ENCODE results near the gene FTO. TPM values are rescaled to one million over a fixed set of nuclear protein-coding genes. Genes with fewer than 3 reads are reported as not detected.

Gene FTO
- total RNA-seq, 2 donors from 2014 or later = 72.7 to 73.6 TPM

DNA sequence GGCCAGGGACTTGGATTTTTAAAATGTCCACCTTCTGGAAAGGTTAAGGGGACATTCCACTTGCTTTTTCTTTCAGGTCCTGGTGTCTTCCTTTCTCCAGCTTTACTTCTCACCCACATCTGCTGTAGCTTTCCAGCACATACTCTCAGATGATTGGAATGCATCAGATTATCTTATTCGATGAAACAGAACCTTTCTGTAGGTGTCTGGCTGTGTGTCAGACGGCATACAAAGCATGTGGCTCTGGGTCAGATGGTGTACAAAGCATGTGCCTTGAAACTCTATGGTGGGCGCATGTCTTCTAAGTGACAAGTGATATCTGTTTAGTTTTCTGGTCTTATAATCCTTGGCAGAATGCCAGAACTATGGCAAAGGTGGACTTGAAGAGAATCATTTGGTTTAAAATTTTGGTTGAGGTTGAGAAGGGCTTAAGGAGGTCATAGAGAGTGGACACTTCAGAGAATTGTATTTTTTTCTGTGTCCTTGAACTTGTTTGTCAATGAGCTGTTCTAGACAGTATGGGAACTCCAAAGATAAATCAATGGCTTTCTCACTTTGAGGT, 125.3 kb downstream of the FTO start:
- Histone ChIP-seq H3K36me3 (no peaks in the 10 kb centered on the region), H3K9me3 (no peaks in the 10 kb centered on the region), H3K4me1 (replicated peaks) (no peaks in the 10 kb centered on the region), H3K27ac (no peak overlapping the region), H3K4me3 (no peak overlapping the region), H3K27me3 (replicated peaks; ENCODE audit: insufficient read depth) (no peaks in the 10 kb centered on the region)
- 65% methylated on average over 3 of the region's 3 CpGs for WGBS
- TF ChIP-seq, protein P1, sequence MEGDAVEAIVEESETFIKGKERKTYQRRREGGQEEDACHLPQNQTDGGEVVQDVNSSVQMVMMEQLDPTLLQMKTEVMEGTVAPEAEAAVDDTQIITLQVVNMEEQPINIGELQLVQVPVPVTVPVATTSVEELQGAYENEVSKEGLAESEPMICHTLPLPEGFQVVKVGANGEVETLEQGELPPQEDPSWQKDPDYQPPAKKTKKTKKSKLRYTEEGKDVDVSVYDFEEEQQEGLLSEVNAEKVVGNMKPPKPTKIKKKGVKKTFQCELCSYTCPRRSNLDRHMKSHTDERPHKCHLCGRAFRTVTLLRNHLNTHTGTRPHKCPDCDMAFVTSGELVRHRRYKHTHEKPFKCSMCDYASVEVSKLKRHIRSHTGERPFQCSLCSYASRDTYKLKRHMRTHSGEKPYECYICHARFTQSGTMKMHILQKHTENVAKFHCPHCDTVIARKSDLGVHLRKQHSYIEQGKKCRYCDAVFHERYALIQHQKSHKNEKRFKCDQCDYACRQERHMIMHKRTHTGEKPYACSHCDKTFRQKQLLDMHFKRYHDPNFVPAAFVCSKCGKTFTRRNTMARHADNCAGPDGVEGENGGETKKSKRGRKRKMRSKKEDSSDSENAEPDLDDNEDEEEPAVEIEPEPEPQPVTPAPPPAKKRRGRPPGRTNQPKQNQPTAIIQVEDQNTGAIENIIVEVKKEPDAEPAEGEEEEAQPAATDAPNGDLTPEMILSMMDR (IDR thresholded peaks at IDR 0.05) = no peak
- TF ChIP-seq POLR2A (IDR thresholded peaks at IDR 0.05) = no peak
- TF ChIP-seq POLR2AphosphoS5 (IDR thresholded peaks at IDR 0.05) = no peak
- intact Hi-C loops (cut with DNase I) = no loop called here
- no peak for DNase-seq (ENCODE audit: low spot score)

DNA sequence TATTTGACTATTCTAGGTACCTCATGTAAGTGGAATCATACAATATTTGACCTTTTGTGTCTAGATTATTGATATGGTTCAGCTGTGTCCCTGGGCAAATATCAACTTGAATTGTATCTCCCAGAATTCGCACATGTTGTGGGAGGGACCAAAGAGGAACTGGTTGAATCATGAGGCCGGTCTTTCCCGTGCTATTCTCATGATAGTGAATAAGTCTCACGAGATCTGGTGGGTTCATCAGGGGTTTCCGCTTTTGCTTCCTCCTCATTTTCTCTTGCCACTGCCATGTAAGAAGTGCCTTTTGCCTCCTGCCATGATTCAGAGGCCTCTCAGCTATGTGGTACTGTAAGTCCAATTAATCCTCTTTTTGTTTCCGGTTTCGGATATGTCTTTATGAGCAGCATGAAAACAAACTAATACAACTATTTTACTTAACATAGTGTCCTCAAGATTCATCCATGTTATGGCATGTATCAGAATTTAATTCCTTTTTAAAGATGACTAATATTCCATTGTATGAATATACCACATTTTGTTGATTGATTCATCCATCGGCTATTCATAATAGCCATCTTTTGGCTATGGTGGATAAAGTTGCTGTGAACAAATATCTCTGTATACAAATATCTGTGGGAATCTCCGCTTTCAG, 129.1 kb downstream of the FTO start:
- DNase-seq (ENCODE audit: low spot score) = no peak
- Histone ChIP-seq H3K4me3 (no peak overlapping the region), H3K27ac (no peak overlapping the region), H3K9me3 (no peaks in the 10 kb centered on the region), H3K27me3 (replicated peaks; ENCODE audit: insufficient read depth) (no peaks in the 10 kb centered on the region), H3K36me3 (no peaks in the 10 kb centered on the region), H3K4me1 (replicated peaks) (no peaks in the 10 kb centered on the region)
- intact Hi-C loops (cut with DNase I) = no loop called here
- WGBS = 98% methylated on average over 9 of the region's 9 CpGs
- TF ChIP-seq, protein P1 (IDR thresholded peaks at IDR 0.05) = no peak
- TF ChIP-seq POLR2A (IDR thresholded peaks at IDR 0.05) (no peak), POLR2AphosphoS5 (IDR thresholded peaks at IDR 0.05) (no peak)

DNA sequence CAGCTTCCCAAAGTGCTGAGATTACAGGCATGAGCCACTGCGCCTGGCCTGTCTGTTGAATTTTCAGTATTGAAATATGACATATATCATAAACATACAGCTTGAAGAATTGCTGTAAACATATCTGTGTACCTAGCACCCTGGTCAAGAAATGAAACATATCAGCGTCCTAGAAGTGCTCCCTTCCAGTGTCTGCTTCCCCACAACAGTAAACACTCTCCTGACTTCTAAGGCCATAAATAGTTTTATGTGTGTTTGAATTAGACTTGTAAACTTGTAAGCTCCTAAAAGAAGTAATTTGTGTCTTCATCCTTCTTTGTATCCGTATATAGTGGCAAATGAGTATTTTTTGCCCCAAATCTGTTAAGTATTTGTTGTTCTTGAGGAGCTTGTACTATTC, 132.2 kb downstream of the FTO start:
- intact Hi-C loops (cut with DNase I) = no loop called here
- WGBS = 62% methylated on average over 3 of the region's 3 CpGs
- TF ChIP-seq, protein P1 (IDR thresholded peaks at IDR 0.05) = no peak
- peak; percentile 35 for TF ChIP-seq POLR2AphosphoS5 (IDR thresholded peaks at IDR 0.05)
- no peak for TF ChIP-seq POLR2A (IDR thresholded peaks at IDR 0.05)

DNA sequence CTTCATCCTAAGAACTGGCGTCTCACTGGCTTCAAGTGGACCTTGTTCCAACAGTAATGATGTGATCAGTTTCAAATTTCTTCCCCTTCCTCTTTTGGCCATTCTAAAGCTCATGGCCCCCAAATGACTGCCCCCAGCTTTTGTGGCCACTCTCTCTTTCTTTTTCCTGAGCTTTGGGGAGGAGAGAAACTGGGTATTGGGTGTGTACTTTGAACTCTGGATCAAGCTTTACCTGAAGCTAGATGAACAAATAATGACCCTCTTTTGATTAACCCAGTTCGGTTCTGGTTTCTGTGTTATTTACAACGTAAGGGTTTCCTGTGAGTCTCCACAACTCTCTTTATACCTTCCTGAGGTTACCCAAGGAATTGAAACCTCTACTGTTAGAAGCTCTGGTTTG, 132.7 kb downstream of the FTO start:
- Histone ChIP-seq H3K4me1 (replicated peaks) (no peaks in the 10 kb centered on the region), H3K9me3 (no peaks in the 10 kb centered on the region), H3K27me3 (replicated peaks; ENCODE audit: insufficient read depth) (no peaks in the 10 kb centered on the region), H3K36me3 (no peaks in the 10 kb centered on the region), H3K4me3 (no peak overlapping the region), H3K27ac (no peak overlapping the region)
- no peak for DNase-seq (ENCODE audit: low spot score)
- 87% methylated on average over 3 of the region's 3 CpGs for WGBS
- intact Hi-C loops (cut with DNase I) = no loop called here
- no peak for TF ChIP-seq POLR2A (IDR thresholded peaks at IDR 0.05)
- TF ChIP-seq POLR2AphosphoS5 (IDR thresholded peaks at IDR 0.05) = no peak
- TF ChIP-seq, protein P1 (IDR thresholded peaks at IDR 0.05) = no peak

More for the DNA sequence above, 132.2 kb downstream of the FTO start:
- DNase-seq (ENCODE audit: low spot score) = no peak
- Histone ChIP-seq H3K36me3 (no peaks in the 10 kb centered on the region), H3K27ac (no peak overlapping the region), H3K27me3 (replicated peaks; ENCODE audit: insufficient read depth) (no peaks in the 10 kb centered on the region), H3K4me3 (no peak overlapping the region), H3K4me1 (replicated peaks) (no peaks in the 10 kb centered on the region), H3K9me3 (no peaks in the 10 kb centered on the region)

DNA sequence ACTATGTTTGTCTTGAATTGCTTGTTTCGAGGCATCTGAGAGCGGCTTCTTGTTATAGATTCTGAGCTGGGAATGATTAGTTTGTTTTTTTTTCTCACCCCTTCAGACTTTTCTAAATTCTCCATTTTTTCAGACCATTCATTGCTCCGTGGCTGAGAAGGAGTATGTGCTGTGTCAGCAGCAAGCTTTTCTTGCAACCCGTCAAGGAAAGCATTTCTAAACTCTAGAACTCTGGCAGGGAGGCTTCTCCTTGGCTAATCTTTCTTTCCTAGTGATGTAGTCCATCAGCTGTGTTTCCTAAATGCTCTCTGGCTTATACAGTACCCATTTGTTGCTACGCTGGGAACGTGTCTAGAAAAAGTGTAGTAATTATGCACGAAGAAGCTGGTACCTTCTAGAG, 133.5 kb downstream of the FTO start:
- no peak overlapping the region for H3K27ac ChIP-seq
- no peak for DNase-seq (ENCODE audit: low spot score)
- H3K36me3 ChIP-seq = no peaks in the 10 kb centered on the region
- H3K9me3 ChIP-seq = no peaks in the 10 kb centered on the region
- H3K4me1 ChIP-seq (replicated peaks) = no peaks in the 10 kb centered on the region
- WGBS = 86% methylated on average over 7 of the region's 7 CpGs
- TF ChIP-seq POLR2A (IDR thresholded peaks at IDR 0.05) = no peak
- TF ChIP-seq, protein P1 (IDR thresholded peaks at IDR 0.05) = no peak
- no peak for TF ChIP-seq POLR2AphosphoS5 (IDR thresholded peaks at IDR 0.05)
- H3K27me3 ChIP-seq (replicated peaks; ENCODE audit: insufficient read depth) = no peaks in the 10 kb centered on the region
- intact Hi-C loops (cut with DNase I) = no loop called here
- H3K4me3 ChIP-seq = no peak overlapping the region

Measured in prostate gland (tissue), 2 donors.